Activated CD8-positive, alpha-beta memory T cell treated with anti-CD3 and anti-CD28 coated beads, Interleukin-2, amount 50 U/mL, for 4 hours (primary cell): ENCODE results near the gene FAM13A.
"Not testable (repeated sequence)": the region's sequence is repeated elsewhere in the genome, so short reads cannot be mapped to it uniquely, and the experiment has no call there.

Source experiments
- DNase-seq: peaks from one replicate; pipeline ENCODE4 v3.0.0-alpha.2; 2020

The FAM13A gene

DNA sequence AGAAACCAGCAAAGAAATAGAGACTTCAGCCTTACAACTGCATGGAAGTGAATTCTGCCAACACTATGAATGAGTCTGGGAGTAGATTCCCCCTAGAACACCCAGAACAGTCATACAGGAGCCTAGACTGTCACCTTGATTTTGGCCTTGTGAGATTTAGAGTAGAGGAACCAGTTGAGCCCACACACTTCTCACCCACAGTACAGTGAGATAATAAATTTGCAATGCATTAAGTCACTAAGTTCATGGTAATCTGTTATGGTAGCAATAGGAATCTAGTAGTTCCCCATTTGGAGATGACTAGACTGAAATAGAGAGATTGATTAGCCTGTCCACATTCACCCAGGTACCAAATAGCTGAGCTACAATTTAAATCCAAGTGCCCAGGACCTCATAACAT is 59.0 kb downstream of the FAM13A start:
- no peak for DNase-seq

DNA sequence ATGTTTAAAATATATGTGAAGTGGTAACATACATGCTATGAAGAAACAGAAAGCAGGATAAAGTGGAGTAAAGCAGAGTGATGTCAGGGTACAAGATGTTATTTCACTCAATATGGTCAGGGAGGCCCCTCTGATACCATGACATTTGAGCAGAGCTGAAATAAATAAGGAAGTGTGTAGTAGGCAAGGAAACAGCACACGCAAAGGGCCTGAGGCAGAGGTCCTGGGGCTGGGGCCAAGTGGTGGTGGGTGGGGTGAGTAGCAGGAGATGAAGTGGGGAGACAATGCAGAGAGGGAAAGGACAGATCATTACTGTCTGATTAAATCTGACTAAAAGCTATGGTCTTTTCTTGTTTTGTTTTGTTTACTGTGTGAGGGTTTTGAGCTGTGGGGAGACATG is 61.1 kb downstream of the FAM13A start:
- DNase-seq, result no peak

- DNase-seq, result not testable (repeated sequence)
Observed at GRCh38 chr4:88995257-88995656, 61.7 kb downstream of the FAM13A start.

DNA sequence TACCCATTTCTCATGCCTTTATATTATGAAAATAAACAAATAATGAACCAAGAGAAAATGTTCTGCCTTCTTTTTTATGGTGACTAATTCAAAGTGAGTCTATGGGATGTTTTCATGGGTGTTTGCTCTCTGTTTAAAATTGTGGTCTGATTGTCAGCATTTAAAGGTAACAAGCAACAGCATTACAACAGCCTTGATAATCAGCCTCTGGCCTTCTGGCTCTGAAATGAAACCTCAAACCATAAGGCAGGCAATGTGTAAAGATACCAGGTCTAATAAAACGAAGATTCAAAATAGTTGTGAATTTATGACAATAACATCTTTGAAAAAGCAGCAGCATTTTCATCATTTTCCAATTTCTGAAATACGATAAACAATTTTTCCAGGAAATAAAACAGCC is 63.7 kb downstream of the FAM13A start:
- DNase-seq, result no peak

DNA sequence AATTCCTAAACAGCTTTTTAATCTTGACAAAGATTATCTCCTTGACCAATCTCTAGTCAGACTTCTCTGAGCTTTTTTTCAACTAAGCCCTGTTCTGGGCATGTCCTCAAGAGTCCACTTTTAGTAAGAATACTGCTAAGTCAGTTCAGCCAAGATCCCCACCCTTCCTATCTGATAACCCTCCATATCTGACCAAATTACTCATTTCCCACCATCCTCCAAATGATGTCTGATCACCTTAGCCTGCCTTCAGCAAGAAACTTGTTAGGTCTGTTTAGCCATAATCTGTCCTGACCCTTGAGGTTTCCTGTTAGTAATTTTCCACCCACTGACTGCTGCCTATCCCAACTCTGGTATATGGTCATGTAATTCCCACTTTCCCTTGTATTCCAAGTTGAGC is 65.2 kb downstream of the FAM13A start:
- no peak for DNase-seq

GRCh38 chr4:88989990-88990389 is 67.0 kb downstream of the FAM13A start:
- DNase-seq, result no peak

DNA sequence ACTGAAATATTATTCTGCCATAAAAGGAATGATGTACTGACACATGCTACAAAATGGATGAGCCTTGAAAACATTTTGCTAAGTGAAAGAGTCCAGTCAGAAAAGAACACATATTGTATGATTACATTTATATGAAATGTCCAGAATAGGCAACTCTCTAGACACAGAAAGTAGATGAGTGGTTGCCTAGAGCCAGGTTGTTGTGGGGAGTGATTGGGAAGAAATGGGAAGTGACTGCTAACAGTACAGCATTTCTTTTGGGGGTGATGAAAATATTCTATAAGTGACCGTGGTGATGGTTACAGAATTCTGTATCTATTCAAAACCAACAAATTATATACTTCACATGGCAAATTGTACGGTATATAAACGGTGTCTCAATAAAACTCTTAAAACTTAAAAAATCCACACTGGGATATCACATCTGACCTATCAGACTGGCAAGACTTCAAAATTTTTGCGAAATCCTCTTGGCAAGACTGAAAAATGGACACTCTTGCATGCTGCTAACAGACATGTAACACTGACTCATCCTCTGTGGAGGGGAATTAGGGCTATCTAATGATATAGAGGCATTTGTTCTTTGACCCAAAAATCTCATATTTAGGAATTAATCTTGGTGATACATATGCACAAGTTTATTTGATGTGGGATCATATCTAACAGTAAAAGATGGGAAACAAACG is 71.8 kb downstream of the FAM13A start:
- DNase-seq, result no peak

DNA sequence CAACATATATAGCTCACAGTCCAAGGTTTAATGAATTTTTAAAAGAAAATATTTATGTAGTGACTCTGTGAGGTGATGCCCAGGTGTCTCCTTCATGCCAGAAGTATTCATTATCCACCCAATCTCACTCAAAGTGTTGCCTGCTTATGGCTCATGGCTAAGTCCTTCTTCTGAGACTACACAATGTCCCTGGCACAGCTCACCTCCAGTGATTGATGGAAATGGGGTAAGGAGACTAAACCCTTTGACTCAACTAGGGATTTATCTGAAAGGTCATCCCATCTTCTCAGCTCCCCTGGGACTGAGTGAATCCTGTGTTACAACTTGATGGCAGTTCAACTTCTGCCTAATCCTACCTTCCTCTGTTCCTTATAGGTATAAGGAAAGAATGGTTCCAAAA is 74.2 kb downstream of the FAM13A start:
- DNase-seq, result no peak

DNA sequence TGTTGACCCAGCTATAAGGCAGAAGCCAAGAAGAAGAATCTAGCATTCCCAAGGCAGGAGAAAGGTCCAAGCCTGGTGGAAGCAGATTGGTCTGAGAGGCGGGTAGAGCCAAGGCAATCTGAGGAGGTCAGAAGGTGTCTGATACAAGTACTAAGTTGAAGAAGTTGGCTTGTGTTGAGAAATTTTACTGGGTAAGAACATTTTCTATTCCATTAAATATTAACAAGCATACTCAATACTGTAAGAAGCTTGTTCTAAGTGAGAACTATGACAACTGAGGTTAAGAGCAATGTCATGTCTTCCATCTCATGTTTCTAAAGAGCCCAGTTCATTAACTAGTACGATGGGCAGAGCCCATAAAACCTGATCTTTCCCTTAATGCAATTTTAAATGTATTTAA is 75.0 kb downstream of the FAM13A start:
- DNase-seq, result no peak

GRCh38 chr4:88981556-88981955 is 75.4 kb downstream of the FAM13A start:
- no peak for DNase-seq

- DNase-seq, result no peak
Observed at GRCh38 chr4:88979276-88979675, 77.7 kb downstream of the FAM13A start.

- DNase-seq, result no peak
Observed at GRCh38 chr4:88976775-88977035, 80.3 kb downstream of the FAM13A start.

GRCh38 chr4:88975958-88976774 is 80.8 kb downstream of the FAM13A start:
- no peak for DNase-seq

DNA sequence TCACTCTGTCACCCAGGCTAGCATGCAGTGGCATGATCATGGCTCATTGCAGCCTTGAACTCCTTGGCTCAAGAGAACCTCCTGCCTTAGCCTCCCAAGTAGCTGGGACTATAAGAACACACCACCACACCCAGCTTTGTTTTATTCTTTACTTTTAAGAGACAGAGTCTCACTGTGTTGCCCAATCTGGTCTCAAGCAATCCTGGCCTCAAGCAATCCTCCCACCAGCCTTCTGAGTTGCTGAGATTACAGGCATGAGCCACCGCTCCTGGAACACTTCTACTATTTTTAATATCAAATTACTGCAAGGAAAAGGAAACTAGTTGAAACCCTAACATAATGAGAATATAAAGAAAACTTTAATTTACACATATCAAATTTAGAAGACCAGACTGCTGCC is 85.4 kb downstream of the FAM13A start:
- no peak for DNase-seq

GRCh38 chr4:88969746-88970145 is 87.2 kb downstream of the FAM13A start:
- no peak for DNase-seq

GRCh38 chr4:88969271-88969670 is 87.7 kb downstream of the FAM13A start:
- no peak for DNase-seq

GRCh38 chr4:88967883-88968331 is 89.1 kb downstream of the FAM13A start:
- no peak for DNase-seq

DNA sequence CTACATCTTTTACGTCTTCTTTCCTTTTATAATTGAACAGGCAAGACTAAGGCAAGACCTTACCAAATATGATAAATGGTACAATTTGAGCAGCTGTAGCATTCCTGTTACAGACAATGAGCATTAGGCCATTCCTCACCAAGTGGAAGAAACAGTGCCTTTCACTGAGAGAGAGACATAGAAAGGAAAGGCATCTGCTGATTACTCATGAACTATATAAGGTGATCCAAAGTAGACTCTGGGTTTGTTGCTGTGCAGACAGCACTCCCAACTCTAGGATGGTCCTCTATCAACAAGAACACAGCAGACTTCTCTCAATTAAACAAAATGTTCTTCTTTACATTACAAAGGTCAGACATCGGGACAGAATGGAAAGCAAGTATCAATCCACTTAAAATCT is 91.9 kb downstream of the FAM13A start:
- no peak for DNase-seq

- DNase-seq, result no peak
Observed at GRCh38 chr4:88964450-88964849, 92.5 kb downstream of the FAM13A start.

- no peak for DNase-seq
Observed at GRCh38 chr4:88963817-88964216, 93.2 kb downstream of the FAM13A start.

- DNase-seq, result no peak
Observed at GRCh38 chr4:88962396-88962795, 94.6 kb downstream of the FAM13A start.

DNA sequence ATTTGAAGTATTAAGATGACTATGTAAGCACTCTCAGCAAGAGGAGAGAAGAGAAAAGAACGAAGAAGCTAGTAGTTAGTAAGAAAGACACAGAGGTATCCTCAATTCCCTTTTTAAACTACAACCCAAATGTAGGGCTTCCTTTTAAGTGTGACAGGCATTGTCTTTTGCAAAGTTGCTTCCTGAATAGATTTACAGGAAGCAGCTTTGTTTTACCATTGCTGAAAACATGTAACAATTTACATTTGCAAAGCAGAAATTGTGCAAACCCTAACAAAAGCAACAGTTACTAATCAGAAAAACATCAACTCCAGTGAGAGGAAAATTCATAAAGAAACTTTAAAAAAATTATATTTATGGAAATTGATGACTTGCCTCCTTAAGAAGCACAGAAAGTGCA is 96.4 kb downstream of the FAM13A start:
- DNase-seq, result no peak

- no peak for DNase-seq
Observed at GRCh38 chr4:88958080-88958479, 98.9 kb downstream of the FAM13A start.

DNA sequence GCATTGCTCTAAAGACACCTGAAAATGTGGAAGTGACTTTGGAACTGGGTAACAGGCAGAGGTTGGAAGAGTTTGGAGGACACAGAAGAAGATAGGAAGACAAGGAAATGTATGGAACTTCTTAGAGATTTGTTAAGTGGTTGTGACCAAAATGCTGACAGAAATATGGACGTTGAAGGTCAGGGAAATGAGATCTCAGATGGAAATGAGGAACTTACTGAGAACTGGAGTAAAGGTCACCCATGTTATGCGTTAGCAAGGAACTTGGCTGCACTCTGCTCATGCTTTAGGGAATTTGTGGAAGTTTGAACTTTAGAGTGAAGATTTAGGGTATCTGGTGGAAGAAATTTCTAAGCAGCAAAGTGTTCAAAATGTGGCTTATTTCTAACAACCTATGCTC is 99.4 kb downstream of the FAM13A start:
- no peak for DNase-seq
